Calu3 (cell line): ENCODE results near the gene ARHGEF4. TPM values are rescaled to one million over a fixed set of nuclear protein-coding genes. Genes with fewer than 3 reads are reported as not detected.

Source experiments
- BruUV-seq: library from RNA; stranded (reverse); fragments of 400-500 nt; replicated peaks from 2 replicates; lab custom pipeline; 2021; lab: Mats Ljungman, UMichigan
- CTCF ChIA-PET: fragments of 300-600 bp; sonication (Branson Sonifier 250); formaldehyde crosslinking; loops from one replicate; lab custom pipeline; 2022; ENCODE audit warnings: antibody characterized with exemption; lab: Charles Lee
- DNase-seq: peaks from one replicate; pipeline ENCODE4 v3.0.0; 2022
- H3K27ac Mint-ChIP-seq: one replicate; pipeline ENCODE4 v1.8.0; 2022; ENCODE audit warnings: mixed read lengths; ENCODE audit not compliant: unreplicated experiment
- H3K27me3 Mint-ChIP-seq: one replicate; pipeline ENCODE4 v1.8.0; 2022; ENCODE audit warnings: mixed read lengths; ENCODE audit not compliant: unreplicated experiment
- H3K36me3 Mint-ChIP-seq: one replicate; pipeline ENCODE4 v1.8.0; 2022; ENCODE audit warnings: mild to moderate bottlenecking, moderate library complexity, mixed read lengths; ENCODE audit not compliant: insufficient read depth, unreplicated experiment
- H3K4me1 Mint-ChIP-seq: one replicate; pipeline ENCODE4 v1.8.0; 2022; ENCODE audit warnings: mild to moderate bottlenecking, low read depth, mixed read lengths; ENCODE audit not compliant: unreplicated experiment
- H3K4me3 Mint-ChIP-seq: one replicate; pipeline ENCODE4 v1.8.0; 2022; ENCODE audit warnings: mild to moderate bottlenecking, low read depth, moderate library complexity, mixed read lengths; ENCODE audit not compliant: unreplicated experiment
- H3K9me3 Mint-ChIP-seq: one replicate; pipeline ENCODE4 v1.8.0; 2022; ENCODE audit warnings: low read depth, mixed read lengths; ENCODE audit not compliant: unreplicated experiment
- CTCF ChIP-seq: fragments of 200-600 bp; IDR thresholded peaks from one replicate; pipeline ENCODE4 v1.8.0; 2022; ENCODE audit warnings: antibody characterized with exemption; ENCODE audit not compliant: unreplicated experiment
- intact Hi-C: fragments of 100-400 bp; cut with micrococcal nuclease; formaldehyde crosslinking; loops from one replicate; pipeline ENCODE4 v1.10.0; 2022; ENCODE audit not compliant: unreplicated experiment
- total RNA-seq: library from RNA; stranded (reverse); gene quantifications from 2 replicates; pipeline ENCODE4 v1.2.3, GENCODE V29; 2022

ARHGEF4 gene
- total RNA-seq, 1 experiment from 2014 or later: 8.8 TPM

- Mint-ChIP-seq H3K27ac (no peak overlapping the region), H3K36me3 (no peaks in the 10 kb centered on the region), H3K4me3 (peak overlapping the region; percentile 70), H3K4me1 (no peaks in the 10 kb centered on the region), H3K9me3 (no peaks in the 10 kb centered on the region), H3K27me3 (no peaks in the 10 kb centered on the region)
- TF ChIP-seq CTCF: peak; percentile 85
- CTCF ChIA-PET: interaction anchor here (0.5 to 1.5 kb wide), 12 partner anchors 27 to 191 kb away, joined by 3 to 34 read pairs (median 4); partner anchors contain the start of gene ARHGEF4
- BruUV-seq: no TSS peak
- peak; percentile 95 for DNase-seq
- intact Hi-C loops: loop anchor here (1.0 kb wide), 2 partner anchors 76 to 123 kb away; no protein-coding TSS in a partner anchor
Measured at GRCh38 chr2:130797493-130798435, 39.0 kb upstream of the ARHGEF4 start.

- TF ChIP-seq CTCF: no peak
- BruUV-seq: no TSS peak
- no peaks in the 10 kb centered on the region for H3K4me1 Mint-ChIP-seq
- H3K27ac Mint-ChIP-seq: no peak overlapping the region
- no peak for DNase-seq
- H3K4me3 Mint-ChIP-seq: peak overlapping the region; percentile 70
- H3K36me3 Mint-ChIP-seq: no peaks in the 10 kb centered on the region
- CTCF ChIA-PET: interaction anchor here (0.8 to 1.5 kb wide), 3 partner anchors 38 to 75 kb away, joined by 3 to 34 read pairs (median 4); partner anchors contain the start of gene ARHGEF4
- intact Hi-C loops: loop anchor here (1.0 kb wide), 1 partner anchor 75 kb away; no protein-coding TSS in a partner anchor
- H3K27me3 Mint-ChIP-seq: no peaks in the 10 kb centered on the region
- no peaks in the 10 kb centered on the region for H3K9me3 Mint-ChIP-seq
Measured at GRCh38 chr2:130798472-130799218, 38.1 kb upstream of the ARHGEF4 start.

GRCh38 chr2:130799295-130799694, 37.4 kb upstream of the ARHGEF4 start:
- CTCF ChIA-PET: no interaction called here
- intact Hi-C loops: no loop called here
- BruUV-seq: no TSS peak
- no peaks in the 10 kb centered on the region for H3K27me3 Mint-ChIP-seq
- no peak for TF ChIP-seq CTCF
- no peaks in the 10 kb centered on the region for H3K9me3 Mint-ChIP-seq
- H3K36me3 Mint-ChIP-seq: no peaks in the 10 kb centered on the region
- H3K4me3 Mint-ChIP-seq: no peak overlapping the region
- no peak for DNase-seq
- H3K27ac Mint-ChIP-seq: no peak overlapping the region
- no peaks in the 10 kb centered on the region for H3K4me1 Mint-ChIP-seq

GRCh38 chr2:130805613-130806012, 31.1 kb upstream of the ARHGEF4 start:
- CTCF ChIA-PET: interaction anchor here (0.6 kb wide), 1 partner anchor 121 kb away, joined by 4 read pairs; no protein-coding TSS in a partner anchor
- no peak for DNase-seq
- intact Hi-C loops: no loop called here

More at GRCh38 chr2:130805613-130806012, 31.1 kb upstream of the ARHGEF4 start:
- no peak for TF ChIP-seq CTCF
- no peak overlapping the region for H3K4me3 Mint-ChIP-seq
- H3K9me3 Mint-ChIP-seq: no peaks in the 10 kb centered on the region
- BruUV-seq: no TSS peak
- H3K4me1 Mint-ChIP-seq: peaks cover 20% of the 10 kb centered on the region
- H3K27ac Mint-ChIP-seq: no peak overlapping the region
- H3K27me3 Mint-ChIP-seq: no peaks in the 10 kb centered on the region
- peaks cover 9% of the 10 kb centered on the region for H3K36me3 Mint-ChIP-seq
